H1 (cell line): Measurements from ENCODE around the gene S100A12. TPM values are rescaled to one million over a fixed set of nuclear protein-coding genes. Genes with fewer than 3 reads are reported as not detected.
A peak's percentile ranks its signal among the peaks of the same experiment; 100 is the strongest.

Source experiments
- CTCF ChIA-PET: fragments of 300-600 bp; sonication (Branson Sonifier 250); formaldehyde crosslinking; loops from one replicate; lab custom pipeline; 2021; ENCODE audit not compliant: partially characterized antibody; lab: Charles Lee
- POLR2A ChIA-PET: fragments of 300-600 bp; sonication (Branson Sonifier 250); formaldehyde crosslinking; loops from one replicate; lab custom pipeline; 2021; ENCODE audit warnings: inconsistent platforms; ENCODE audit not compliant: partially characterized antibody; lab: Charles Lee
- DNase-seq, 2 experiments: peaks; one replicate each; pipeline versions ENCODE4 v3.0.0 to v3.0.0-alpha.2; 2010 to 2022; ENCODE audit warnings: low spot score in 2 of 2, low read depth in 1 of 2, mixed read lengths in 1 of 2
- FAIRE-seq: peaks from 2 replicates; lab custom pipeline; 2011; peaks lifted over from hg19 to GRCh38; lab: Jason Lieb, UNC
- H2AFZ ChIP-seq: 2 replicates; pipeline ENCODE4 v1.8.1; 2012; ENCODE audit warnings: low read length, inconsistent platforms
- H2AK5ac ChIP-seq: 2 replicates; pipeline ENCODE4 v1.6.1; 2013; ENCODE audit warnings: low read depth, low read length
- H2BK120ac ChIP-seq: replicated peaks from 2 replicates; pipeline ENCODE3; 2013; ENCODE audit warnings: low read depth, low read length, inconsistent platforms
- H2BK12ac ChIP-seq: 2 replicates; pipeline ENCODE4 v1.6.1; 2013; ENCODE audit warnings: low read depth, low read length
- H2BK15ac ChIP-seq: 2 replicates; pipeline ENCODE4 v1.6.1; 2013; ENCODE audit warnings: low read length
- H2BK20ac ChIP-seq: 2 replicates; pipeline ENCODE4 v1.6.1; 2013; ENCODE audit warnings: low read length
- H2BK5ac ChIP-seq: 2 replicates; pipeline ENCODE4 v1.6.1; 2013; ENCODE audit warnings: low read depth, low read length
- H3K14ac ChIP-seq: 2 replicates; pipeline ENCODE4 v1.6.1; 2013; ENCODE audit warnings: inconsistent platforms; ENCODE audit not compliant: insufficient read length
- H3K18ac ChIP-seq: 2 replicates; pipeline ENCODE4 v1.6.1; 2013; ENCODE audit warnings: low read length; ENCODE audit errors: extremely low read depth
- H3K23ac ChIP-seq: 2 replicates; pipeline ENCODE4 v1.6.1; 2013; ENCODE audit warnings: inconsistent platforms; ENCODE audit not compliant: insufficient read length
- H3K23me2 ChIP-seq: 2 replicates; pipeline ENCODE4 v1.6.1; 2013; ENCODE audit warnings: low read depth, low read length
- H3K27ac ChIP-seq: 2 replicates; pipeline ENCODE4 v1.6.1; 2011; ENCODE audit warnings: low read depth, low read length, inconsistent platforms
- H3K27me3 ChIP-seq, 4 experiments: replicated peaks in 1 of 4; 1 replicate in 1 of 4; 2 replicates in 3 of 4; pipeline versions ENCODE4 v1.6.1 to v1.8.1; 2011 to 2013; ENCODE audit warnings: low read length in 3 of 4, mild to moderate bottlenecking in 3 of 4, inconsistent platforms in 2 of 4, mixed read lengths in 2 of 4, moderate library complexity in 1 of 4; ENCODE audit not compliant: control insufficient read depth in 3 of 4, insufficient read depth in 3 of 4; ENCODE audit errors: extremely low read depth in 1 of 4
- H3K36me3 ChIP-seq, 4 experiments: 2 replicates each; pipeline versions ENCODE4 v1.6.1 to v1.8.1; 2011 to 2013; ENCODE audit warnings: mild to moderate bottlenecking in 4 of 4, low read length in 3 of 4, moderate library complexity in 2 of 4, control low read depth in 1 of 4, inconsistent platforms in 1 of 4; ENCODE audit not compliant: insufficient read depth in 4 of 4, control insufficient read depth in 2 of 4
- H3K4ac ChIP-seq: replicated peaks from 2 replicates; pipeline ENCODE3; 2013; ENCODE audit warnings: low read length, low read depth, mixed read lengths, inconsistent platforms; ENCODE audit not compliant: insufficient read length
- H3K4me1 ChIP-seq, 4 experiments: replicated peaks in 1 of 4; 1 replicate in 1 of 4; 2 replicates in 3 of 4; pipeline versions ENCODE4 v1.6.1 to v1.8.1; 2011 to 2013; ENCODE audit warnings: low read length in 3 of 4, inconsistent platforms in 2 of 4, mixed read lengths in 1 of 4; ENCODE audit not compliant: insufficient read depth in 4 of 4, control insufficient read depth in 3 of 4
- H3K4me2 ChIP-seq, 2 experiments: 2 replicates each; pipeline versions ENCODE4 v1.6.1 to v1.8.1; 2011 to 2013; ENCODE audit warnings: low read depth in 2 of 2, low read length in 2 of 2, control low read depth in 1 of 2, inconsistent platforms in 1 of 2, mild to moderate bottlenecking in 1 of 2; ENCODE audit not compliant: insufficient read depth in 1 of 2
- H3K4me3 ChIP-seq, 4 experiments: fragments of 200-600, 300-600 bp in 1 of 4; sonication (generic), shearing (Covaris generic), sonication (Bioruptor Twin) in 1 of 4; 2 replicates each; pipeline versions ENCODE4 v1.5.1 to v1.8.1; 2011 to 2016; ENCODE audit warnings: low read length in 4 of 4, low read depth in 3 of 4, control low read depth in 2 of 4, inconsistent platforms in 2 of 4, mild to moderate bottlenecking in 2 of 4, mixed read lengths in 1 of 4, moderate library complexity in 1 of 4; ENCODE audit not compliant: insufficient read depth in 2 of 4; ENCODE audit errors: extremely low read depth in 1 of 4
- H3K56ac ChIP-seq: replicated peaks from 2 replicates; pipeline ENCODE3; 2013; ENCODE audit warnings: low read depth, mild to moderate bottlenecking, mixed read lengths, low read length, inconsistent platforms; ENCODE audit not compliant: insufficient read length
- H3K79me1 ChIP-seq: 2 replicates; pipeline ENCODE4 v1.6.1; 2013; ENCODE audit warnings: low read depth, low read length, control low read depth
- H3K79me2 ChIP-seq, 2 experiments: 2 replicates each; pipeline versions ENCODE4 v1.6.1 to v1.8.1; 2012 to 2013; ENCODE audit warnings: low read length in 2 of 2, mild to moderate bottlenecking in 2 of 2, inconsistent platforms in 1 of 2; ENCODE audit not compliant: insufficient read depth in 2 of 2, control insufficient read depth in 1 of 2
- H3K9ac ChIP-seq, 4 experiments: replicated peaks in 1 of 4; 1 replicate in 1 of 4; 2 replicates in 3 of 4; pipeline versions ENCODE4 v1.6.1 to v1.8.1; 2011 to 2013; ENCODE audit warnings: low read depth in 3 of 4, low read length in 3 of 4, control low read depth in 2 of 4, mild to moderate bottlenecking in 2 of 4, moderate library complexity in 2 of 4, inconsistent platforms in 1 of 4; ENCODE audit errors: extremely low read depth in 1 of 4
- H3K9me3 ChIP-seq, 2 experiments: 2 replicates each; pipeline versions ENCODE4 v1.6.1 to v1.8.1; 2012 to 2013; ENCODE audit warnings: mild to moderate bottlenecking in 2 of 2, moderate library complexity in 2 of 2, control low read depth in 1 of 2, inconsistent platforms in 1 of 2, low read depth in 1 of 2, low read length in 1 of 2, mixed read lengths in 1 of 2; ENCODE audit not compliant: insufficient read depth in 2 of 2
- H4K20me1 ChIP-seq, 2 experiments: replicated peaks in 1 of 2; 2 replicates each; pipeline versions ENCODE3 to v1.8.1; 2011 to 2013; ENCODE audit warnings: inconsistent platforms in 2 of 2, low read length in 2 of 2, mild to moderate bottlenecking in 1 of 2; ENCODE audit not compliant: insufficient read depth in 2 of 2, control insufficient read depth in 1 of 2
- H4K5ac ChIP-seq: 2 replicates; pipeline ENCODE4 v1.6.1; 2013; ENCODE audit warnings: low read length, low read depth, mixed read lengths, inconsistent platforms; ENCODE audit not compliant: insufficient read length
- H4K8ac ChIP-seq: 2 replicates; pipeline ENCODE4 v1.8.0; 2013; ENCODE audit warnings: mild to moderate bottlenecking, moderate library complexity, low read length, inconsistent platforms; ENCODE audit not compliant: insufficient read depth; ENCODE audit errors: extremely low read depth
- H4K91ac ChIP-seq: replicated peaks from 2 replicates; pipeline ENCODE3; 2013; ENCODE audit warnings: low read length, mixed read lengths, inconsistent platforms; ENCODE audit not compliant: insufficient read length
- CREB1 ChIP-seq: IDR thresholded peaks from 2 replicates; pipeline ENCODE4 v1.6.1; 2012; ENCODE audit warnings: inconsistent platforms
- NRF1 ChIP-seq: IDR thresholded peaks from 2 replicates; pipeline ENCODE4 v1.6.1; 2011; ENCODE audit warnings: mild to moderate bottlenecking, low read depth, low read length, improper control_type of control experiment
- SIX5 ChIP-seq: IDR thresholded peaks from 2 replicates; pipeline ENCODE4 v1.6.1; 2011; ENCODE audit warnings: mild to moderate bottlenecking, low read depth, low read length
- SP1 ChIP-seq: IDR thresholded peaks from 2 replicates; pipeline ENCODE4 v1.6.1; 2011; ENCODE audit warnings: low read depth, low read length
- SP4 ChIP-seq: IDR thresholded peaks from 2 replicates; pipeline ENCODE4 v1.6.1; 2012; ENCODE audit warnings: low read length, inconsistent platforms
- WGBS, 2 experiments: shearing (Covaris generic) in 1 of 2; methylation state at CpG; one replicate each; pipeline versions ENCODE4 v1.1.6 to v1.1.7; 2013 to 2015; ENCODE audit warnings: low lambda C conversion rate in 2 of 2, mixed read lengths in 2 of 2, inconsistent platforms in 1 of 2, low coverage in 1 of 2, missing lambda C conversion rate in 1 of 2; ENCODE audit not compliant: insufficient replicate concordance in 2 of 2, insufficient coverage in 1 of 2, insufficient read length in 1 of 2; ENCODE audit errors: extremely low coverage in 1 of 2, missing lambda C conversion rate in 1 of 2; 5-methylcytosine and 5-hydroxymethylcytosine counted together
- polyA plus RNA-seq, 7 experiments: library from polyadenylated mRNA; depleted of rRNA in 3 of 7; stranded (reverse) in 5 of 7; unstranded in 2 of 7; fragments of >200 nt in 5 of 7; fragments of 200-250 nt in 2 of 7; gene quantifications; 1 replicate in 5 of 7; 2 replicates in 1 of 7; 4 replicates in 1 of 7; pipeline versions ENCODE4 v1.2.1 to v1.2.3, GENCODE V29; 2011 to 2013; ENCODE audit warnings: missing spikeins in 2 of 7, mixed read lengths in 2 of 7
- total RNA-seq: library from RNA; stranded (reverse); fragmentation: NEBNext Ultra II Directional; extraction: Animal tissue kit (Norgen Biotek cat#: 25700); gene quantifications from 2 replicates; pipeline ENCODE4 v1.2.1, GENCODE V29; 2021

The S100A12 gene
- total and polyA plus RNA-seq, 2 of the 8 experiments (the other 6 are each of a cell fraction or from before 2014, with no cell fraction given) = not detected

- Histone ChIP-seq H3K4me1 (no peaks in the 10 kb centered on the region), H3K79me2 (no peaks in the 10 kb centered on the region), H3K9ac (no peak overlapping the region), H2BK5ac (no peak overlapping the region), H3K9me3 (no peaks in the 10 kb centered on the region), H2BK20ac (no peak overlapping the region), H2AK5ac (no peak overlapping the region), H4K91ac (no peak overlapping the region), H3K23ac (no peak overlapping the region), H3K27me3 (no peaks in the 10 kb centered on the region), H2BK120ac (no peak overlapping the region), H3K4ac (peak overlapping the region; percentile 34), H4K20me1 (no peaks in the 10 kb centered on the region), H3K4me2 (no peak overlapping the region), H2BK12ac (no peak overlapping the region), H3K18ac (no peak overlapping the region), H3K56ac (no peak overlapping the region), H3K27ac (no peak overlapping the region), H3K23me2 (no peaks in the 10 kb centered on the region), H4K5ac (no peak overlapping the region), H3K4me3 (no peak overlapping the region), H3K14ac (no peak overlapping the region), H2AFZ (no peak overlapping the region), H4K8ac (no peak overlapping the region; the same call in 1 of the 2 replicates), H2BK15ac (no peak overlapping the region), H3K36me3 (no peaks in the 10 kb centered on the region), H3K79me1 (no peaks in the 10 kb centered on the region)
- FAIRE-seq (no peak), DNase-seq (peak in 1 of 2 experiments; percentile 33)
- no peak for TF ChIP-seq SP1
- TF ChIP-seq NRF1 = no peak
- TF ChIP-seq SP4 = no peak
- no peak for TF ChIP-seq CREB1
- no peak for TF ChIP-seq SIX5
- ChIA-PET CTCF (interaction anchor here (0.6 to 6.4 kb wide), 7 partner anchors 8 to 137 kb away, joined by 3 to 63 read pairs (median 6); partner anchors contain the start of gene S100A9), POLR2A (interaction anchor here (1.1 kb wide), 1 partner anchor 86 kb away, joined by 3 read pairs; no protein-coding TSS in a partner anchor)
- 92% methylated on average over 6 of the region's 6 CpGs; no CpG with 5 or more reads in 1 of the 2 experiments for WGBS, 2 experiments
Measured at GRCh38 chr1:153396461-153396860, 21.0 kb upstream of the S100A12 start.
